IMR-90 (cell line): ENCODE results near the gene SRSF12. TPM values are rescaled to one million over a fixed set of nuclear protein-coding genes. Genes with fewer than 3 reads are reported as not detected.
A peak's percentile ranks its signal among the peaks of the same experiment; 100 is the strongest.

ENCODE experiments used
- ATAC-seq: fragments of 200-7000 bp; cut with Tn5 transposase; 2 replicates; pipeline ENCODE4 v1.9.1; 2020; ENCODE audit warnings: low read depth, mild to moderate bottlenecking, moderate library complexity
- BruUV-seq: library from RNA; stranded (reverse); fragments of 400-500 nt; replicated peaks from 2 replicates; lab custom pipeline; 2021; lab: Mats Ljungman, UMichigan
- CTCF ChIA-PET: fragments of 300-600 bp; formaldehyde crosslinking; extraction: SDS; loops from one replicate; lab custom pipeline; 2021; ENCODE audit warnings: antibody characterized with exemption; lab: Yijun Ruan, JAX
- POLR2A ChIA-PET: fragments of 300-600 bp; sonication (Branson Sonifier 250); formaldehyde crosslinking; loops from one replicate; lab custom pipeline; 2022; ENCODE audit warnings: antibody characterized with exemption; ENCODE audit not compliant: unreplicated experiment; lab: Charles Lee
- DNase-seq: peaks from one replicate; pipeline ENCODE4 v3.0.0; 2013
- H2AFZ ChIP-seq: replicated peaks from 2 replicates; pipeline ENCODE3; 2013; ENCODE audit warnings: low read length, mild to moderate bottlenecking; ENCODE audit not compliant: poor library complexity
- H2AK5ac ChIP-seq: 2 replicates; pipeline ENCODE4 v1.6.1; 2013; ENCODE audit warnings: low read depth, low read length, inconsistent platforms
- H2AK9ac ChIP-seq: replicated peaks from 2 replicates; pipeline ENCODE3; 2013; ENCODE audit warnings: mild to moderate bottlenecking, low read depth, low read length, moderate library complexity; ENCODE audit not compliant: poor library complexity
- H2BK120ac ChIP-seq: 2 replicates; pipeline ENCODE4 v1.6.1; 2013; ENCODE audit warnings: low read depth, low read length, inconsistent platforms
- H2BK15ac ChIP-seq: 3 replicates; pipeline ENCODE4 v1.6.1; 2013; ENCODE audit warnings: low read depth, low read length, inconsistent platforms
- H2BK20ac ChIP-seq: 2 replicates; pipeline ENCODE4 v1.6.1; 2013; ENCODE audit warnings: low read depth, mild to moderate bottlenecking, inconsistent platforms, low read length, moderate library complexity
- H2BK5ac ChIP-seq: 2 replicates; pipeline ENCODE4 v1.6.1; 2013; ENCODE audit warnings: mild to moderate bottlenecking, low read depth, low read length, inconsistent platforms; ENCODE audit not compliant: poor library complexity, severe bottlenecking
- H3K14ac ChIP-seq: replicated peaks from 2 replicates; pipeline ENCODE4 v1.6.1; 2013; ENCODE audit warnings: low read depth, low read length, inconsistent platforms
- H3K18ac ChIP-seq: 2 replicates; pipeline ENCODE4 v1.6.1; 2013; ENCODE audit warnings: low read depth, low read length, control low read depth
- H3K23ac ChIP-seq: 2 replicates; pipeline ENCODE4 v1.6.1; 2013; ENCODE audit warnings: low read depth, low read length, inconsistent platforms
- H3K27ac ChIP-seq: 2 replicates; pipeline ENCODE4 v1.5.1; 2013; ENCODE audit warnings: mild to moderate bottlenecking, control low read depth, low read length; ENCODE audit not compliant: insufficient read depth
- H3K27me3 ChIP-seq: 2 replicates; pipeline ENCODE4 v1.6.1; 2013; ENCODE audit warnings: low read length; ENCODE audit not compliant: control insufficient read depth, insufficient read depth
- H3K36me3 ChIP-seq: 2 replicates; pipeline ENCODE4 v1.6.1; 2013; ENCODE audit warnings: low read length, mixed read lengths; ENCODE audit not compliant: control insufficient read depth, insufficient read depth
- H3K4ac ChIP-seq: 2 replicates; pipeline ENCODE4 v1.6.1; 2013; ENCODE audit warnings: low read depth, low read length, inconsistent platforms
- H3K4me1 ChIP-seq: 2 replicates; pipeline ENCODE4 v1.6.1; 2013; ENCODE audit warnings: low read length, mixed read lengths; ENCODE audit not compliant: control insufficient read depth, insufficient read depth
- H3K4me2 ChIP-seq: 2 replicates; pipeline ENCODE4 v1.6.1; 2013; ENCODE audit warnings: low read depth, mild to moderate bottlenecking, control low read depth, low read length, moderate library complexity
- H3K4me3 ChIP-seq: 2 replicates; pipeline ENCODE4 v1.5.1; 2013; ENCODE audit warnings: low read depth, mild to moderate bottlenecking, control low read depth, low read length, moderate library complexity; ENCODE audit not compliant: insufficient read depth
- H3K56ac ChIP-seq: 2 replicates; pipeline ENCODE4 v1.6.1; 2013; ENCODE audit warnings: low read length, inconsistent platforms; ENCODE audit not compliant: insufficient read depth; ENCODE audit errors: extremely low read depth
- H3K79me1 ChIP-seq, 2 experiments: 2 replicates each; pipeline ENCODE4 v1.6.1; 2013; ENCODE audit warnings: low read length in 2 of 2, inconsistent platforms in 1 of 2, low read depth in 1 of 2
- H3K9ac ChIP-seq: 2 replicates; pipeline ENCODE4 v1.6.1; 2013; ENCODE audit warnings: low read depth, low read length, control low read depth
- H3K9me1 ChIP-seq: 2 replicates; pipeline ENCODE4 v1.6.1; 2013; ENCODE audit warnings: low read length, inconsistent platforms; ENCODE audit not compliant: insufficient read depth
- H3K9me3 ChIP-seq: 2 replicates; pipeline ENCODE4 v1.6.1; 2013; ENCODE audit warnings: low read length; ENCODE audit not compliant: control insufficient read depth, insufficient read depth
- H4K20me1 ChIP-seq: 2 replicates; pipeline ENCODE4 v1.6.1; 2013; ENCODE audit warnings: low read length, inconsistent platforms; ENCODE audit not compliant: insufficient read depth
- H4K5ac ChIP-seq: 2 replicates; pipeline ENCODE4 v1.6.1; 2013; ENCODE audit warnings: mild to moderate bottlenecking, low read depth, low read length, control low read depth
- H4K8ac ChIP-seq, 2 experiments: 2 replicates each; pipeline ENCODE4 v1.6.1; 2013; ENCODE audit warnings: low read depth in 2 of 2, low read length in 2 of 2, control low read depth in 1 of 2, inconsistent platforms in 1 of 2
- H4K91ac ChIP-seq: 2 replicates; pipeline ENCODE4 v1.6.1; 2013; ENCODE audit warnings: low read depth, low read length, inconsistent platforms; ENCODE audit not compliant: insufficient read depth
- CHD1 ChIP-seq: IDR thresholded peaks from 2 replicates; pipeline ENCODE4 v1.6.1; 2012; ENCODE audit warnings: low read depth, low read length, improper control_type of control experiment
- MAFK ChIP-seq: IDR thresholded peaks from 2 replicates; pipeline ENCODE4 v1.6.1; 2012; ENCODE audit warnings: low read depth, low read length, improper control_type of control experiment
- MAZ ChIP-seq: IDR thresholded peaks from 2 replicates; pipeline ENCODE4 v1.6.1; 2012; ENCODE audit warnings: low read depth, mild to moderate bottlenecking, low read length, improper control_type of control experiment, moderate library complexity, borderline replicate concordance
- MXI1 ChIP-seq: IDR thresholded peaks from 2 replicates; pipeline ENCODE4 v1.6.1; 2012; ENCODE audit warnings: low read depth, mild to moderate bottlenecking, low read length, moderate library complexity, borderline replicate concordance
- POLR2A ChIP-seq: IDR thresholded peaks from 2 replicates; pipeline ENCODE4 v1.6.1; 2012; ENCODE audit warnings: mild to moderate bottlenecking, low read depth, low read length
- RCOR1 ChIP-seq: IDR thresholded peaks from 2 replicates; pipeline ENCODE4 v1.6.1; 2012; ENCODE audit warnings: mild to moderate bottlenecking, low read length, improper control_type of control experiment; ENCODE audit not compliant: insufficient replicate concordance
- USF2 ChIP-seq: fragments of 150-350 bp; IDR thresholded peaks from 2 replicates; pipeline ENCODE4 v1.6.1; 2017; ENCODE audit warnings: mild to moderate bottlenecking, antibody characterized with exemption, low read length, low read depth
- WGBS, 2 experiments: methylation state at CpG; one replicate each; pipeline versions ENCODE4 v1.1.5 to v1.1.7; 2013; ENCODE audit warnings: missing lambda C conversion rate in 2 of 2; ENCODE audit not compliant: insufficient read length in 1 of 2; ENCODE audit errors: extremely low coverage in 2 of 2; 5-methylcytosine and 5-hydroxymethylcytosine counted together
- dilution Hi-C: fragments of 300-500 bp; cut with HindIII; formaldehyde crosslinking; loops from one replicate; pipeline ENCODE4 v1.14.3; 2018; ENCODE audit warnings: low sequenced_read_pairs; ENCODE audit not compliant: unreplicated experiment
- in situ Hi-C: fragments of 300-500 bp; cut with MboI; formaldehyde crosslinking; loops from 3 replicates; pipeline ENCODE4 v1.14.3; 2019; ENCODE audit warnings: low sequenced_read_pairs, inconsistent platforms, mixed read lengths
- intact Hi-C: fragments of 100-400 bp; cut with micrococcal nuclease; formaldehyde crosslinking; loops from 2 replicates; pipeline ENCODE4 v1.10.0; 2022
- polyA plus RNA-seq, 3 experiments: library from polyadenylated mRNA; depleted of rRNA; stranded (reverse); fragments of >200 nt; gene quantifications; 2 replicates each; pipeline ENCODE4 v1.2.3, GENCODE V29; 2012; ENCODE audit warnings: low replicate concordance in 1 of 3
- total RNA-seq: library from RNA; depleted of rRNA; stranded (reverse); fragments of >200 nt; gene quantifications from 2 replicates; pipeline ENCODE4 v1.2.3, GENCODE V29; 2012

SRSF12 gene
- total and polyA plus RNA-seq, 2 of the 4 experiments (the other 2 are of a cell fraction) = 0.21 to 0.36 TPM

GRCh38 chr6:89080281-89081128, 37.4 kb downstream of the SRSF12 start, which contains the start of gene PNRC1:
TSS of gene PNRC1 (plus strand) at chr6:89080751. CDS start at chr6:89080895, 144 bp downstream.
- ChIA-PET CTCF (interaction anchor here (0.9 to 1.4 kb wide), 2 partner anchors 30 to 42 kb away, joined by 3 to 4 read pairs; no protein-coding TSS in a partner anchor), POLR2A (interaction anchor here (0.5 to 0.9 kb wide), 6 partner anchors 9 to 251 kb away, joined by 3 to 6 read pairs (median 4); no protein-coding TSS in a partner anchor)
- BruUV-seq = TSS peak; percentile 68
- ATAC-seq (peak; percentile 86), DNase-seq (peak; percentile 98)
- peak within 1 kb of the TSS; percentile 94 for H3K4me2 ChIP-seq
- H3K23ac ChIP-seq = peak within 1 kb of the TSS; percentile 89
- TF ChIP-seq POLR2A (peak; percentile 99), MAFK (no peak), MAZ (peak; percentile 51; the same call in 1 of the 2 replicates), USF2 (peak; percentile 41; the same call in 1 of the 2 replicates), CHD1 (no peak), MXI1 (peak; percentile 22; the same call in 1 of the 2 replicates), RCOR1 (no peak)
- dilution Hi-C loops = no loop called here
- H2AK5ac ChIP-seq = peak within 1 kb of the TSS; percentile 89; the same call in 1 of the 2 replicates
- H3K9ac ChIP-seq = peak within 1 kb of the TSS; percentile 98
- peak within 1 kb of the TSS; percentile 92 for H3K27ac ChIP-seq
- peak within 1 kb of the TSS; percentile 94 for H2AFZ ChIP-seq
- peak within 1 kb of the TSS; percentile 89 for H3K4ac ChIP-seq
- H2AK9ac ChIP-seq = peak within 1 kb of the TSS; percentile 98
- peak within 1 kb of the TSS; percentile 89 for H2BK5ac ChIP-seq
- no peaks in the 10 kb centered on the region for H3K27me3 ChIP-seq
- H3K36me3 ChIP-seq = peaks cover 12% of the 10 kb centered on the region
- H3K9me3 ChIP-seq = no peaks in the 10 kb centered on the region
- peak within 1 kb of the TSS; percentile 82 for H3K14ac ChIP-seq
- H3K18ac ChIP-seq = peak within 1 kb of the TSS; percentile 90
- peaks cover 4% of the 10 kb centered on the region for H3K4me1 ChIP-seq
- peak within 1 kb of the TSS; percentile 7; the same call in 1 of the 2 replicates for H2BK120ac ChIP-seq
- H3K56ac ChIP-seq = peak within 1 kb of the TSS; percentile 91
- in situ Hi-C loops = no loop called here
- 1% methylated on average over 26 of the region's 63 CpGs; no CpG with 5 or more reads in 1 of the 2 experiments for WGBS, 2 experiments
- H4K91ac ChIP-seq = peak within 1 kb of the TSS; percentile 87
- peaks cover 3% of the 10 kb centered on the region; the same call in 1 of the 2 replicates for H3K9me1 ChIP-seq
- H3K4me3 ChIP-seq = peak within 1 kb of the TSS; percentile 77
- H4K8ac ChIP-seq = peak within 1 kb of the TSS; percentile 73 to 96; a peak in 2 of 4 replicates
- no peak within 1 kb of the TSS for H2BK15ac ChIP-seq
- intact Hi-C loops = loop anchor here (1.0 to 5.0 kb wide), 4 partner anchors 44 to 1923 kb away; partner anchors contain the start of genes UBE2J1 and ZNF292
- peak within 1 kb of the TSS; percentile 18; the same call in 1 of the 2 replicates for H2BK20ac ChIP-seq
- peaks cover 3 to 31% of the 10 kb centered on the region in 2 experiments for H3K79me1 ChIP-seq
- peak within 1 kb of the TSS; percentile 91 for H4K5ac ChIP-seq
- peaks cover 38% of the 10 kb centered on the region for H4K20me1 ChIP-seq
